HepG2 (cell line): Measurements from ENCODE around the gene VCPKMT. TPM values are rescaled to one million over a fixed set of nuclear protein-coding genes. Genes with fewer than 3 reads are reported as not detected.
"Not testable (repeated sequence)": the region's sequence is repeated elsewhere in the genome, so short reads cannot be mapped to it uniquely, and the experiment has no call there.

Source experiments
- ATAC-seq: fragments of 200-7000 bp; cut with Tn5 transposase; 3 replicates; pipeline ENCODE4 v1.9.1; 2020; ENCODE audit warnings: mild to moderate bottlenecking, moderate library complexity
- BruUV-seq: library from RNA; stranded (reverse); fragments of 400-500 nt; replicated peaks from 2 replicates; lab custom pipeline; 2021; lab: Mats Ljungman, UMichigan
- CTCF ChIA-PET: fragments of 300-600 bp; formaldehyde crosslinking; extraction: SDS; loops from one replicate; lab custom pipeline; 2021; ENCODE audit warnings: low total read pairs, inconsistent platforms, low intra/inter-chr PET ratio; lab: Yijun Ruan, JAX
- POLR2A ChIA-PET: fragments of 350-600 bp; sonication (Branson Sonifier 250); formaldehyde crosslinking; loops from one replicate; lab custom pipeline; 2020; ENCODE audit warnings: antibody characterized with exemption, inconsistent platforms; lab: Yijun Ruan, JAX
- DNase-seq: peaks from one replicate; pipeline ENCODE4 v3.0.0-alpha.2; 2015; ENCODE audit warnings: low spot score
- FAIRE-seq: peaks from 3 replicates; lab custom pipeline; 2011; peaks lifted over from hg19 to GRCh38; lab: Jason Lieb, UNC
- H2AFZ ChIP-seq: one replicate; pipeline ENCODE4 v1.6.1; 2011; ENCODE audit warnings: low read length, inconsistent platforms
- H3K27ac ChIP-seq: fragments of 300-600 bp; 3 replicates; pipeline ENCODE4 v1.8.0; 2011; ENCODE audit warnings: mixed run types, mild to moderate bottlenecking, mixed read lengths, low read length, inconsistent platforms; ENCODE audit not compliant: insufficient read depth; ENCODE audit errors: extremely low read length
- H3K27me3 ChIP-seq, 2 experiments: fragments of 200-600 bp in 1 of 2; 2 replicates in 1 of 2; 3 replicates in 1 of 2; pipeline versions ENCODE4 v1.6.0 to v1.8.0; 2011; ENCODE audit warnings: low read length in 2 of 2, mild to moderate bottlenecking in 2 of 2, moderate library complexity in 2 of 2, inconsistent platforms in 1 of 2; ENCODE audit not compliant: insufficient read depth in 2 of 2, control insufficient read depth in 1 of 2
- H3K36me3 ChIP-seq, 2 experiments: fragments of 200-600 bp in 1 of 2; replicated peaks in 1 of 2; 2 replicates in 1 of 2; 3 replicates in 1 of 2; pipeline versions ENCODE4 v1.5.1 to v1.8.0; 2011; ENCODE audit warnings: low read length in 2 of 2, inconsistent platforms in 1 of 2; ENCODE audit not compliant: insufficient read depth in 2 of 2, control insufficient read depth in 1 of 2
- H3K4me1 ChIP-seq: 2 replicates; pipeline ENCODE4 v1.5.1; 2012; ENCODE audit warnings: low read length, inconsistent platforms; ENCODE audit not compliant: insufficient read depth
- H3K4me2 ChIP-seq: 2 replicates; pipeline ENCODE4 v1.6.0; 2011; ENCODE audit warnings: low read depth, low read length, inconsistent platforms
- H3K4me3 ChIP-seq, 3 experiments: fragments of 200-600 bp in 1 of 3; sonication (generic), shearing (Covaris generic) in 1 of 3; replicated peaks in 1 of 3; 2 replicates each; pipeline ENCODE4 v1.5.1; 2011 to 2016; ENCODE audit warnings: low read length in 3 of 3, inconsistent platforms in 2 of 3, low read depth in 2 of 3, mild to moderate bottlenecking in 2 of 3, control low read depth in 1 of 3, mixed read lengths in 1 of 3; ENCODE audit not compliant: insufficient read depth in 1 of 3
- H3K79me2 ChIP-seq: one replicate; pipeline ENCODE4 v1.6.1; 2011; ENCODE audit warnings: low read length, inconsistent platforms; ENCODE audit not compliant: insufficient read depth
- H3K9ac ChIP-seq: 2 replicates; pipeline ENCODE4 v1.6.0; 2011; ENCODE audit warnings: mild to moderate bottlenecking, low read depth, low read length, inconsistent platforms; ENCODE audit not compliant: insufficient read depth
- H3K9me3 ChIP-seq: 2 replicates; pipeline ENCODE4 v1.5.1; 2012; ENCODE audit warnings: mild to moderate bottlenecking, low read length
- H4K20me1 ChIP-seq: 2 replicates; pipeline ENCODE4 v1.6.0; 2011; ENCODE audit warnings: inconsistent platforms, mild to moderate bottlenecking, low read length, moderate library complexity; ENCODE audit not compliant: insufficient read depth
- ARID2 ChIP-seq: sonication (generic); formaldehyde crosslinking; IDR thresholded peaks from 2 replicates; pipeline ENCODE4 v1.8.1; 2022; ENCODE audit warnings: mild to moderate bottlenecking, missing genetic modification reagents, borderline replicate concordance
- RBAK ChIP-seq: sonication (generic); formaldehyde crosslinking; IDR thresholded peaks from 2 replicates; pipeline ENCODE4 v1.5.1; 2020; ENCODE audit warnings: mild to moderate bottlenecking, missing genetic modification reagents
- TP53 ChIP-seq: sonication (generic); formaldehyde crosslinking; conservative IDR thresholded peaks from 2 replicates; pipeline ENCODE4 v1.4.0; 2020; ENCODE audit warnings: missing genetic modification reagents
- WGBS: methylation state at CpG from one replicate; pipeline ENCODE4 v1.1.6; 2017; ENCODE audit warnings: low lambda C conversion rate; 5-methylcytosine and 5-hydroxymethylcytosine counted together
- in situ Hi-C: cut with HindIII; loops from 2 replicates; pipeline ENCODE4 v1.10.0; 2017; ENCODE audit warnings: low pct_unique_long_range_greater_than_20kb; ENCODE audit not compliant: extremely low pct_ligation_motif_present
- intact Hi-C: fragments of 100-400 bp; cut with micrococcal nuclease; formaldehyde crosslinking; loops from one replicate; pipeline ENCODE4 v1.10.0; 2022; ENCODE audit not compliant: unreplicated experiment
- polyA plus RNA-seq, 8 experiments: library from polyadenylated mRNA; depleted of rRNA in 3 of 8; stranded (reverse) in 7 of 8; unstranded in 1 of 8; fragments of >200 nt; fragmentation: Illumina TruSeq in 4 of 8; extraction: Trizol in 4 of 8; gene quantifications; 2 replicates each; pipeline versions ENCODE4 v1.2.1 to v1.2.3, GENCODE V29; 2011 to 2016; ENCODE audit warnings: low read depth in 4 of 8, missing spikeins in 1 of 8, mixed read lengths in 1 of 8; ENCODE audit not compliant: insufficient read depth in 1 of 8
- total RNA-seq, 5 experiments: library from RNA; depleted of rRNA; stranded (reverse); fragments of >200 nt; fragmentation: Illumina TruSeq; extraction: Trizol; gene quantifications; 2 replicates each; pipeline ENCODE4 v1.2.3, GENCODE V29; 2016; ENCODE audit warnings: low read depth in 1 of 5

The VCPKMT gene
- total and polyA plus RNA-seq, 2 of the 13 experiments (the other 11 are each of a cell fraction or from before 2014, with no cell fraction given): 3.9 to 5.4 TPM

- WGBS: no CpG with 5 or more reads among the region's 32 CpGs
- H2AFZ ChIP-seq, H3K27ac ChIP-seq, H3K4me2 ChIP-seq, DNase-seq, H3K79me2 ChIP-seq, H3K9ac ChIP-seq, H4K20me1 ChIP-seq, H3K36me3 ChIP-seq, H3K9me3 ChIP-seq, in situ Hi-C loops, H3K4me3 ChIP-seq, H3K4me1 ChIP-seq, BruUV-seq, H3K27me3 ChIP-seq, FAIRE-seq, ATAC-seq, CTCF ChIA-PET, POLR2A ChIA-PET, intact Hi-C loops: not testable (repeated sequence)
Observed at GRCh38 chr14:50073663-50074062, 42.7 kb downstream of the VCPKMT start.

GRCh38 chr14:50072395-50072794 lies 44.0 kb downstream of the VCPKMT start:
- BruUV-seq: no TSS peak
- no peak for TF ChIP-seq TP53 (CRISPR knock-in tag)
- no peak for TF ChIP-seq ARID2
- no peak for TF ChIP-seq RBAK (CRISPR knock-in tag)
- TF ChIP-seq, all 625 proteins: peak for 0
- Histone ChIP-seq H3K36me3 (no peaks in the 10 kb centered on the region), H3K4me3 (no peak overlapping the region), H4K20me1 (no peaks in the 10 kb centered on the region), H3K4me2 (no peak overlapping the region), H3K9ac (no peak overlapping the region), H2AFZ (no peak overlapping the region), H3K79me2 (no peaks in the 10 kb centered on the region), H3K27me3 (no peaks in the 10 kb centered on the region), H3K9me3 (no peaks in the 10 kb centered on the region), H3K4me1 (peaks cover 13% of the 10 kb centered on the region), H3K27ac (no peak overlapping the region)
- 0% methylated on average over 1 of the region's 1 CpG for WGBS
- ATAC-seq (no peak), FAIRE-seq (no peak), DNase-seq (no peak)
- ChIA-PET POLR2A (no interaction called here), CTCF (no interaction called here)
- in situ Hi-C loops: no loop called here
- intact Hi-C loops: no loop called here
